Measurements from ENCODE around the gene EPGN. TPM values are rescaled to one million over a fixed set of nuclear protein-coding genes. Genes with fewer than 3 reads are reported as not detected.

The EPGN gene
- total RNA-seq, 4 donors from 2014 or later, result not detected

DNA sequence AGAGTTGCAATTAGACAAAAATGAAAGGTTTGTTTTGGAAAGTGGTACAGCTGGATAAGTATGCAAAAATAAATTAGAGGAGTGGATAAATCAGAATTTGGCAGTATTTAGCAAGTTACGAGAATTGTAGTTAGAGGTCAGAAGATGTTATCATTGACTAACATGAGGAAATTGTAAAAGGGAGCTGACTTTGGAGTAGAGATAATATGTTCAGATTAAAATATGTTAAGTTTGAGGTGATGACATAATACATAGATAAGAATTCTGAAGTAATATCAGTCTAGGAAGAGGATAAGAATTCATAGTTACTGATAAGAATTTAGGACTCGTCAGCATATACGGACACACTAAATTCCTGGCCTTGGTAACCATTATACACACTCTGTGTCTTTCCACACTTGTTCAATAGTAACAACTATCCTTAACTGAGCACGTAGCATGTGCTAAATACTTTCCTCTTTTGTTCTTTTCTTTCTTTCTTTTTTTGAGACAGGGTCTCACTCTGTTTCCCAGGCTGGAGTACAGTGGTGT lies 4.1 kb upstream of the EPGN start:
- Histone ChIP-seq H3K27ac (no peak overlapping the region), H3K9me3 (no peaks in the 10 kb centered on the region), H3K4me3 (replicated peaks in 1 of 3) (no peak overlapping the region), H3K36me3 (no peaks in the 10 kb centered on the region), H3K4me1 (no peaks in the 10 kb centered on the region), H3K27me3 (no peaks in the 10 kb centered on the region)
- intact Hi-C loops (cut with DNase I), result no loop called here
- 87 to 88% methylated on average over 4 of the region's 4 CpGs for WGBS, 2 donors
- no peak for DNase-seq
- TF ChIP-seq, protein P1, sequence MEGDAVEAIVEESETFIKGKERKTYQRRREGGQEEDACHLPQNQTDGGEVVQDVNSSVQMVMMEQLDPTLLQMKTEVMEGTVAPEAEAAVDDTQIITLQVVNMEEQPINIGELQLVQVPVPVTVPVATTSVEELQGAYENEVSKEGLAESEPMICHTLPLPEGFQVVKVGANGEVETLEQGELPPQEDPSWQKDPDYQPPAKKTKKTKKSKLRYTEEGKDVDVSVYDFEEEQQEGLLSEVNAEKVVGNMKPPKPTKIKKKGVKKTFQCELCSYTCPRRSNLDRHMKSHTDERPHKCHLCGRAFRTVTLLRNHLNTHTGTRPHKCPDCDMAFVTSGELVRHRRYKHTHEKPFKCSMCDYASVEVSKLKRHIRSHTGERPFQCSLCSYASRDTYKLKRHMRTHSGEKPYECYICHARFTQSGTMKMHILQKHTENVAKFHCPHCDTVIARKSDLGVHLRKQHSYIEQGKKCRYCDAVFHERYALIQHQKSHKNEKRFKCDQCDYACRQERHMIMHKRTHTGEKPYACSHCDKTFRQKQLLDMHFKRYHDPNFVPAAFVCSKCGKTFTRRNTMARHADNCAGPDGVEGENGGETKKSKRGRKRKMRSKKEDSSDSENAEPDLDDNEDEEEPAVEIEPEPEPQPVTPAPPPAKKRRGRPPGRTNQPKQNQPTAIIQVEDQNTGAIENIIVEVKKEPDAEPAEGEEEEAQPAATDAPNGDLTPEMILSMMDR (IDR thresholded peaks at IDR 0.05), result no peak
- TF ChIP-seq POLR2A (IDR thresholded peaks at IDR 0.05), result no peak

DNA sequence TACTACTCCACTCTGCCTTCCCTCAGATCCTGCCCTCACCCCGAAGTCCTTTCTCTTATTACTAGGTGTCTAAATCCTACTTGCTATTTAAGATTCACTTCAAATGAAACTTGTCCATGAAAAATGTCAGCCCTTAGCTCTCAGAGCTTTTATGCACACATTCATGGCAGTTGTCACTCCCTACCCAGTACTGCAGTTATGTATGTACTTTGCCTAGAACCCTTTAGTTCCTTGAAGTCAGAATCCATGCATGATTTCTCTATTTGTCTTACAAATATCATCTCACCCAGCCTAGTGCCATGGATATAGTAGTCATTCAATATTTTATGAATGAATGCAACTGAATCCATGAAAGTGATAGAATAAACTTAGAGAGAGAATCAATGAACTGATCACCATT lies 3.3 kb upstream of the EPGN start:
- 93 to 100% methylated on average over 1 of the region's 1 CpG for WGBS, 2 donors
- H3K9me3 ChIP-seq, result no peaks in the 10 kb centered on the region
- intact Hi-C loops (cut with DNase I), result no loop called here
- H3K4me3 ChIP-seq (replicated peaks in 1 of 3), result no peak overlapping the region
- no peaks in the 10 kb centered on the region for H3K36me3 ChIP-seq
- DNase-seq, result no peak
- TF ChIP-seq POLR2A (IDR thresholded peaks at IDR 0.05), result no peak
- TF ChIP-seq, protein P1 (IDR thresholded peaks at IDR 0.05), result no peak
- no peaks in the 10 kb centered on the region for H3K4me1 ChIP-seq
- no peak overlapping the region for H3K27ac ChIP-seq
- H3K27me3 ChIP-seq, result no peaks in the 10 kb centered on the region

DNA sequence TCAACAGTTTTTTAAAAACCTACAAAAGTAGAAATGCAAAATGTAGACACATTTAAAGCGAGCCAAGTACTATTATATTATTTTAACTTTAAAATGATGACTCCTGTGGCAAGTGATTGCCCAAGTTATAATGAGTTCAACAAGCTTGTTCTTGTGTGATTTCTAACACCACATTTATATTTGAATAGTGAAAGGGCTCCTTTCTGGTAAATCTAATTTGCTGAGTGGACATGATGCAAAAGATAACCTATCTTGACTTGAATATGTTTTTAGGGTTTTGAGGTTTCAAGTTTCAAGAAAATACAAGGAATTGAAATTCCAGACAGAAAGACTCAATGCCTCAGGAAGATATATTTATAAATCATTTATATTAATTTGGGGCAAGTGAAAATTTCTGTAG lies 1.1 kb upstream of the EPGN start:
- H3K9me3 ChIP-seq, result no peaks in the 10 kb centered on the region
- H3K4me3 ChIP-seq (replicated peaks in 1 of 3), result no peak overlapping the region
- H3K27ac ChIP-seq, result no peak overlapping the region
- H3K27me3 ChIP-seq, result no peaks in the 10 kb centered on the region
- H3K36me3 ChIP-seq, result no peaks in the 10 kb centered on the region
- no peak for DNase-seq
- TF ChIP-seq, protein P1 (IDR thresholded peaks at IDR 0.05), result no peak
- TF ChIP-seq POLR2A (IDR thresholded peaks at IDR 0.05), result no peak
- intact Hi-C loops (cut with DNase I), result no loop called here
- WGBS, 2 donors, result 93 to 97% methylated on average over 1 of the region's 1 CpG
- no peaks in the 10 kb centered on the region for H3K4me1 ChIP-seq

DNA sequence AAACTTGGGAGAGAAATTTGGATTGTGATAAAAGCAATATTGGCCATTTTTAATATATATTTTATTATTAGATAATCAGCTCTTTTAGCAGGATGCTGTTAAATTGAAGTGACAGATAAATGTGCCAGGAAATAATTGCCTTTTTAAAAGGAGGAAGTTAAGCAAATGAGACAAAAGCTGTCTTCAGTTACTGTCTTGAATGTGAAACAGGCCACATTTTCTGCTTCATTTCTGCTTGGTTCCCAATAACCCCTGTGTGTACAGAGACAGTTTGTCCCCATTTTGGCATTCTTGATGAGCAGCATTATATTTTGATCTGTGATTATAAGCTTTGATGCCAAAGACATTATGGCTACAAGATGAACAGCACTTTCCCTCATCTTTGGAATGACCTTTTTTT lies 953 bp downstream of the EPGN start:
- TF ChIP-seq POLR2A (IDR thresholded peaks at IDR 0.05), result no peak
- TF ChIP-seq, protein P1 (IDR thresholded peaks at IDR 0.05), result no peak
- intact Hi-C loops (cut with DNase I), result no loop called here
- Histone ChIP-seq H3K27ac (no peak overlapping the region), H3K4me1 (no peaks in the 10 kb centered on the region), H3K9me3 (no peaks in the 10 kb centered on the region), H3K27me3 (no peaks in the 10 kb centered on the region), H3K36me3 (no peaks in the 10 kb centered on the region), H3K4me3 (replicated peaks in 1 of 3) (no peak overlapping the region)
- DNase-seq, result no peak

DNA sequence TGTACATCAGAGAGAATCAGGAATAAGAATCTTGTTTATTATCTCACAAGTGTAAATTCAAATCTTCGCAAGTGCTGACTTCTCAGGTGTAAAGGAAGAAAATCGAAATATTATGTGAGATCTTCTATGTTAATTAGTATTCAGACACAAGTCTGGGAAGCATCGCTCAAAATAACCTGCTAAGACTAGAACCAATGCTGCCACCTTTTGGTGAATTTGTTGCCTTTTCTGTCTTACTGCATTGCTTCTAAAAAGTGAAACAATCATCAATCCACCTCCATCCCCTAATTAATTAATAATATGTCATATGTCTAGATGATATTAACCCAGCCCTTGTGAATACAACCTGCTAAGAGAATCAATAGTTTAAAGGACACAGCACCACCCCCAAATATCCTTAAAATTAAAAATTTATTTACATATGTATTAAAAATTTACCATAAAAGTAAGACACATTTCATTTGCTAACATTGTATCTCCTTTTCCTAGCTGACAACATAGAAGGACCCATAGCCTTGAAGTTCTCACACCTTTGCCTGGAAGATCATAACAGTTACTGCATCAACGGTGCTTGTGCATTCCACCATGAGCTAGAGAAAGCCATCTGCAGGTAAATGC lies 3.5 kb downstream of the EPGN start:
- TF ChIP-seq, protein P1 (IDR thresholded peaks at IDR 0.05), result peak in 5 of 6 experiments; percentile 17 to 67 (median 65)
- TF ChIP-seq POLR2A (IDR thresholded peaks at IDR 0.05), result no peak
- Histone ChIP-seq H3K36me3 (no peaks in the 10 kb centered on the region), H3K9me3 (no peaks in the 10 kb centered on the region), H3K27me3 (no peaks in the 10 kb centered on the region), H3K4me3 (replicated peaks in 1 of 3) (no peak overlapping the region), H3K4me1 (no peaks in the 10 kb centered on the region), H3K27ac (no peak overlapping the region)
- intact Hi-C loops (cut with DNase I), result loop anchor here (5.0 kb wide), 1 partner anchor 85 kb away; no protein-coding TSS in a partner anchor
- DNase-seq, result no peak
- 21 to 23% methylated on average over 4 of the region's 4 CpGs for WGBS, 2 donors
